H9 (cell line): Measurements from ENCODE around the gene ARL13B. TPM values are rescaled to one million over a fixed set of nuclear protein-coding genes. Genes with fewer than 3 reads are reported as not detected.

Experiments
- DNase-seq: peaks from one replicate; pipeline ENCODE4 v3.0.0-alpha.2; 2017
- H2AFZ ChIP-seq: one replicate; pipeline ENCODE4 v1.6.1; 2013; ENCODE audit warnings: mild to moderate bottlenecking, low read length, control low read depth, moderate library complexity
- H2AK5ac ChIP-seq: 2 replicates; pipeline ENCODE4 v1.6.1; 2013; ENCODE audit warnings: low read length, control low read depth, mixed read lengths; ENCODE audit not compliant: insufficient read length
- H2BK120ac ChIP-seq: one replicate; pipeline ENCODE4 v1.6.1; 2013; ENCODE audit warnings: low read depth, mild to moderate bottlenecking, low read length, control low read depth, inconsistent platforms; ENCODE audit not compliant: poor library complexity, severe bottlenecking
- H2BK12ac ChIP-seq: 2 replicates; pipeline ENCODE4 v1.6.1; 2013; ENCODE audit warnings: low read length, control low read depth, mixed read lengths, low read depth; ENCODE audit not compliant: insufficient read length
- H2BK15ac ChIP-seq: 2 replicates; pipeline ENCODE4 v1.6.1; 2013; ENCODE audit warnings: low read depth, low read length, control low read depth
- H2BK20ac ChIP-seq: one replicate; pipeline ENCODE4 v1.6.1; 2013; ENCODE audit warnings: low read depth, mild to moderate bottlenecking, low read length, control low read depth, inconsistent platforms; ENCODE audit not compliant: poor library complexity, severe bottlenecking
- H2BK5ac ChIP-seq: 2 replicates; pipeline ENCODE4 v1.6.1; 2013; ENCODE audit warnings: low read length, control low read depth, mixed read lengths; ENCODE audit not compliant: insufficient read length
- H3K14ac ChIP-seq: 2 replicates; pipeline ENCODE4 v1.6.1; 2013; ENCODE audit warnings: low read length, control low read depth; ENCODE audit not compliant: insufficient read depth
- H3K18ac ChIP-seq: 2 replicates; pipeline ENCODE4 v1.6.1; 2013; ENCODE audit warnings: low read depth, mild to moderate bottlenecking, mixed read lengths, low read length, control low read depth; ENCODE audit not compliant: insufficient read length
- H3K23ac ChIP-seq: 2 replicates; pipeline ENCODE4 v1.6.1; 2013; ENCODE audit warnings: low read length, control low read depth, mixed read lengths, low read depth; ENCODE audit not compliant: insufficient read length
- H3K23me2 ChIP-seq: 2 replicates; pipeline ENCODE4 v1.6.1; 2013; ENCODE audit warnings: low read depth, mild to moderate bottlenecking, mixed read lengths, low read length, control low read depth; ENCODE audit not compliant: insufficient read length, poor library complexity, severe bottlenecking
- H3K27ac ChIP-seq: 2 replicates; pipeline ENCODE4 v1.5.1; 2013; ENCODE audit warnings: low read length, control low read depth, mixed read lengths, low read depth; ENCODE audit not compliant: insufficient read length
- H3K27me3 ChIP-seq: 2 replicates; pipeline ENCODE4 v1.6.1; 2013; ENCODE audit warnings: low read length, control low read depth, inconsistent platforms; ENCODE audit not compliant: insufficient read depth
- H3K4ac ChIP-seq: 2 replicates; pipeline ENCODE4 v1.6.1; 2013; ENCODE audit warnings: low read depth, mild to moderate bottlenecking, control low read depth, inconsistent platforms, low read length, moderate library complexity
- H3K4me1 ChIP-seq: 2 replicates; pipeline ENCODE4 v1.6.1; 2013; ENCODE audit warnings: low read length, control low read depth, inconsistent platforms; ENCODE audit not compliant: insufficient read depth
- H3K4me2 ChIP-seq: 2 replicates; pipeline ENCODE4 v1.6.1; 2013; ENCODE audit warnings: low read length, control low read depth, mixed read lengths; ENCODE audit not compliant: insufficient read length, insufficient read depth
- H3K56ac ChIP-seq: 2 replicates; pipeline ENCODE4 v1.6.1; 2013; ENCODE audit warnings: low read depth, mild to moderate bottlenecking, mixed read lengths, low read length, control low read depth; ENCODE audit not compliant: insufficient read length
- H3K79me1 ChIP-seq: 2 replicates; pipeline ENCODE4 v1.6.1; 2013; ENCODE audit warnings: low read depth, mild to moderate bottlenecking, moderate library complexity, low read length, control low read depth, inconsistent platforms; ENCODE audit not compliant: insufficient read depth, poor library complexity, severe bottlenecking
- H3K79me2 ChIP-seq: 2 replicates; pipeline ENCODE4 v1.6.1; 2013; ENCODE audit warnings: low read length, control low read depth, inconsistent platforms; ENCODE audit not compliant: insufficient read depth
- H3K9ac ChIP-seq: 2 replicates; pipeline ENCODE4 v1.6.1; 2013; ENCODE audit warnings: low read length, control low read depth, mixed read lengths; ENCODE audit not compliant: insufficient read length; ENCODE audit errors: extremely low read depth
- H3K9me3 ChIP-seq: one replicate; pipeline ENCODE4 v1.6.1; 2013; ENCODE audit warnings: low read depth, low read length, inconsistent platforms; ENCODE audit not compliant: control insufficient read depth
- H3T11ph ChIP-seq: one replicate; pipeline ENCODE4 v1.6.1; 2013; ENCODE audit warnings: mild to moderate bottlenecking, low read length, control low read depth, inconsistent platforms
- H4K20me1 ChIP-seq: one replicate; pipeline ENCODE4 v1.6.1; 2013; ENCODE audit not compliant: control insufficient read depth, insufficient read length, insufficient read depth
- H4K5ac ChIP-seq: 2 replicates; pipeline ENCODE4 v1.6.1; 2013; ENCODE audit warnings: low read depth, mild to moderate bottlenecking, mixed read lengths, low read length, control low read depth; ENCODE audit not compliant: insufficient read length
- H4K8ac ChIP-seq: replicated peaks from 2 replicates; pipeline ENCODE4 v1.6.1; 2013; ENCODE audit warnings: low read length, control low read depth, mixed read lengths, low read depth; ENCODE audit not compliant: insufficient read length
- H4K91ac ChIP-seq: 2 replicates; pipeline ENCODE4 v1.6.1; 2013; ENCODE audit warnings: low read depth, mild to moderate bottlenecking, moderate library complexity, mixed read lengths, low read length, control low read depth; ENCODE audit not compliant: insufficient read length
- H3K27ac Mint-ChIP-seq, 3 experiments: 2 replicates in 2 of 3; 3 replicates in 1 of 3; pipeline ENCODE4 v1.8.0; 2020 to 2021; ENCODE audit warnings: mixed read lengths in 3 of 3, mild to moderate bottlenecking in 1 of 3, moderate library complexity in 1 of 3
- H3K27me3 Mint-ChIP-seq: 2 replicates; pipeline ENCODE4 v1.8.0; 2021; ENCODE audit warnings: low read depth, mild to moderate bottlenecking, moderate library complexity, mixed read lengths
- H3K36me3 Mint-ChIP-seq, 3 experiments: 2 replicates in 2 of 3; 3 replicates in 1 of 3; pipeline ENCODE4 v1.8.0; 2020 to 2021; ENCODE audit warnings: low read depth in 3 of 3, mixed read lengths in 3 of 3; ENCODE audit not compliant: insufficient read depth in 1 of 3
- H3K4me1 Mint-ChIP-seq, 2 experiments: 2 replicates each; pipeline ENCODE4 v1.8.0; 2020; ENCODE audit warnings: mixed read lengths in 2 of 2
- H3K4me3 Mint-ChIP-seq, 2 experiments: 2 replicates in 1 of 2; 3 replicates in 1 of 2; pipeline ENCODE4 v1.8.0; 2020 to 2021; ENCODE audit warnings: mild to moderate bottlenecking in 2 of 2, mixed read lengths in 2 of 2, moderate library complexity in 1 of 2
- H3K9me3 Mint-ChIP-seq, 2 experiments: 2 replicates in 1 of 2; 3 replicates in 1 of 2; pipeline ENCODE4 v1.8.0; 2020; ENCODE audit warnings: mild to moderate bottlenecking in 2 of 2, mixed read lengths in 2 of 2, moderate library complexity in 1 of 2
- WGBS: extraction: QIAGEN DNeasy Blood & Tissue Kit; methylation state at CpG from one replicate; pipeline ENCODE4 v1.1.7; 2013; ENCODE audit warnings: missing lambda C conversion rate, low lambda C conversion rate, mixed read lengths; ENCODE audit not compliant: insufficient read length; ENCODE audit errors: extremely low coverage; 5-methylcytosine and 5-hydroxymethylcytosine counted together
- total RNA-seq: library from RNA; stranded (reverse); gene quantifications from 2 replicates; pipeline ENCODE4 v1.2.1, GENCODE V29; 2021
- TF ChIP-seq, protein P1 (sequence below): fragments of 200-600 bp; sonication (generic); conservative IDR thresholded peaks from 3 replicates; pipeline ENCODE4 v1.8.0; 2021; ENCODE audit warnings: antibody characterized with exemption, mild to moderate bottlenecking

The ARL13B gene
- total RNA-seq, 1 experiment from 2014 or later: 7.9 TPM

DNA sequence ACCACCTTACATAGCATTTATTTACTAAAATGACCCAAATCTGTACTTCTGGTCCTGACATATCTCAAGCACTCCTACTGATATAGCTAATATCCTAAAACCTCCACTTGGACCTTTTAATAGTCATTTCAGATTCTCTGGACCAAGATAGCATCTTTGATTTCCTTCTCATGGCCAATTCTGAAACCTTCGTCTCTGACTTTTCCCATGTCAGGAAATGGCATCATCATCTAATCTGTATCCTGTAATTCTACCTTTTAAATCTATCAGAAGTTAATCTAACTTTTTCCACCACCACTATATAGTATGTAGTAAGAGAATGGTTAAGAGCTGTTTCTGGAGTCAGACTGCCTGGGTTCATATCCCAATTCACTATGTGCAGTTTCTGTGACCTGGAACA is 32.2 kb downstream of the ARL13B start:
- Histone ChIP-seq H3K9ac (no peak overlapping the region), H3K79me1 (no peaks in the 10 kb centered on the region), H3K27me3 (no peaks in the 10 kb centered on the region), H3K4me1 (no peaks in the 10 kb centered on the region), H2BK120ac (no peak overlapping the region), H4K5ac (no peak overlapping the region), H3K79me2 (no peaks in the 10 kb centered on the region), H4K20me1 (no peaks in the 10 kb centered on the region), H2BK12ac (no peak overlapping the region), H2AFZ (no peak overlapping the region), H3K27ac (no peak overlapping the region), H3K18ac (no peak overlapping the region), H2BK20ac (no peak overlapping the region), H3K4me2 (no peak overlapping the region), H2BK5ac (no peak overlapping the region), H2AK5ac (no peak overlapping the region), H3K14ac (no peak overlapping the region), H4K91ac (no peak overlapping the region), H3K4ac (no peak overlapping the region), H3K23ac (no peak overlapping the region), H3K56ac (no peak overlapping the region), H4K8ac (no peak overlapping the region), H3T11ph (no peak overlapping the region), H3K23me2 (no peaks in the 10 kb centered on the region), H3K9me3 (no peaks in the 10 kb centered on the region), H2BK15ac (no peak overlapping the region)
- TF ChIP-seq, protein P1, sequence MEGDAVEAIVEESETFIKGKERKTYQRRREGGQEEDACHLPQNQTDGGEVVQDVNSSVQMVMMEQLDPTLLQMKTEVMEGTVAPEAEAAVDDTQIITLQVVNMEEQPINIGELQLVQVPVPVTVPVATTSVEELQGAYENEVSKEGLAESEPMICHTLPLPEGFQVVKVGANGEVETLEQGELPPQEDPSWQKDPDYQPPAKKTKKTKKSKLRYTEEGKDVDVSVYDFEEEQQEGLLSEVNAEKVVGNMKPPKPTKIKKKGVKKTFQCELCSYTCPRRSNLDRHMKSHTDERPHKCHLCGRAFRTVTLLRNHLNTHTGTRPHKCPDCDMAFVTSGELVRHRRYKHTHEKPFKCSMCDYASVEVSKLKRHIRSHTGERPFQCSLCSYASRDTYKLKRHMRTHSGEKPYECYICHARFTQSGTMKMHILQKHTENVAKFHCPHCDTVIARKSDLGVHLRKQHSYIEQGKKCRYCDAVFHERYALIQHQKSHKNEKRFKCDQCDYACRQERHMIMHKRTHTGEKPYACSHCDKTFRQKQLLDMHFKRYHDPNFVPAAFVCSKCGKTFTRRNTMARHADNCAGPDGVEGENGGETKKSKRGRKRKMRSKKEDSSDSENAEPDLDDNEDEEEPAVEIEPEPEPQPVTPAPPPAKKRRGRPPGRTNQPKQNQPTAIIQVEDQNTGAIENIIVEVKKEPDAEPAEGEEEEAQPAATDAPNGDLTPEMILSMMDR: no peak
- Mint-ChIP-seq H3K36me3 (peaks cover 0 to 2% (median 2%) of the 10 kb centered on the region in 3 experiments; a peak in 1 of 7 replicates), H3K27ac (no peak overlapping the region), H3K4me3 (no peak overlapping the region), H3K4me1 (no peaks in the 10 kb centered on the region), H3K27me3 (no peaks in the 10 kb centered on the region), H3K9me3 (no peaks in the 10 kb centered on the region)
- DNase-seq: no peak
- WGBS: no CpG with 5 or more reads among the region's 1 CpG
